Cardiac muscle cell (in vitro differentiated cells and primary cell): Measurements from ENCODE around the gene PRRX2. TPM values are rescaled to one million over a fixed set of nuclear protein-coding genes. Genes with fewer than 3 reads are reported as not detected.
A peak's percentile ranks its signal among the peaks of the same experiment; 100 is the strongest.

ENCODE experiments used
- DNase-seq, 2 donors: peaks; one replicate each; pipeline versions ENCODE4 v3.0.0 to v3.0.0-alpha.2; 2010 to 2017; ENCODE audit warnings: low read depth in 1 of 2, low spot score in 1 of 2
- H3K27ac ChIP-seq: fragments of 200-600 bp; sonication (generic); 2 replicates; pipeline ENCODE4 v1.5.1; 2016
- H3K27me3 ChIP-seq: fragments of 200-600 bp; sonication (generic); 2 replicates; pipeline ENCODE4 v1.6.0; 2016; ENCODE audit warnings: control low read depth
- H3K36me3 ChIP-seq: fragments of 200-600 bp; sonication (generic); 2 replicates; pipeline ENCODE4 v1.5.1; 2016; ENCODE audit warnings: control low read depth
- H3K4me1 ChIP-seq: fragments of 200-600 bp; sonication (generic); 2 replicates; pipeline ENCODE4 v1.8.1; 2017; ENCODE audit warnings: low read depth, mild to moderate bottlenecking, mixed run types
- H3K4me3 ChIP-seq: fragments of 200-600 bp; sonication (generic); 2 replicates; pipeline ENCODE4 v1.5.1; 2016; ENCODE audit warnings: mild to moderate bottlenecking
- H3K9me3 ChIP-seq: fragments of 200-600 bp; sonication (generic); 2 replicates; pipeline ENCODE4 v1.5.1; 2017; ENCODE audit warnings: low read depth, mild to moderate bottlenecking, control low read depth
- CTCF ChIP-seq: IDR thresholded peaks from 2 replicates; pipeline ENCODE4 v1.5.1; 2012; ENCODE audit warnings: low read depth, mild to moderate bottlenecking, low read length
- polyA plus RNA-seq: library from polyadenylated mRNA; unstranded; fragments of >200 nt; fragmentation: Nextera tagmentation; extraction: Ambion mirVana; gene quantifications from 2 replicates; pipeline ENCODE4 v1.2.1, GENCODE V29; 2016
- total RNA-seq: library from RNA; depleted of rRNA; stranded (reverse); fragments of >200 nt; gene quantifications from 2 replicates; pipeline ENCODE4 v1.2.3, GENCODE V29; 2016

PRRX2 gene
- total and polyA plus RNA-seq, 2 experiments from 2014 or later: 3.0 to 10.2 TPM

- no peak for DNase-seq
- H3K27ac ChIP-seq: no peak overlapping the region
- no peak for TF ChIP-seq CTCF
- H3K4me3 ChIP-seq: no peak overlapping the region
- no peaks in the 10 kb centered on the region for H3K9me3 ChIP-seq
- H3K4me1 ChIP-seq: no peaks in the 10 kb centered on the region
- no peaks in the 10 kb centered on the region for H3K27me3 ChIP-seq
- no peaks in the 10 kb centered on the region for H3K36me3 ChIP-seq
Measured at GRCh38 chr9:129733632-129733953, 68.1 kb downstream of the PRRX2 start.

- no peak overlapping the region for H3K4me3 ChIP-seq
- H3K27me3 ChIP-seq: no peaks in the 10 kb centered on the region
- DNase-seq: no peak
- no peak for TF ChIP-seq CTCF
- no peaks in the 10 kb centered on the region for H3K36me3 ChIP-seq
- H3K4me1 ChIP-seq: no peaks in the 10 kb centered on the region
- no peaks in the 10 kb centered on the region for H3K9me3 ChIP-seq
- no peak overlapping the region for H3K27ac ChIP-seq
Measured at GRCh38 chr9:129735546-129735945, 70.1 kb downstream of the PRRX2 start.

- no peak for TF ChIP-seq CTCF
- H3K27ac ChIP-seq: no peak overlapping the region
- no peaks in the 10 kb centered on the region for H3K27me3 ChIP-seq
- no peaks in the 10 kb centered on the region for H3K4me1 ChIP-seq
- no peaks in the 10 kb centered on the region for H3K36me3 ChIP-seq
- DNase-seq: no peak
- H3K9me3 ChIP-seq: no peaks in the 10 kb centered on the region
- no peak overlapping the region for H3K4me3 ChIP-seq
Measured at GRCh38 chr9:129736334-129736733, 70.9 kb downstream of the PRRX2 start.

GRCh38 chr9:129737479-129738274 is 72.2 kb downstream of the PRRX2 start:
- TF ChIP-seq CTCF: peak; percentile 92
- H3K4me1 ChIP-seq: no peaks in the 10 kb centered on the region
- no peaks in the 10 kb centered on the region for H3K27me3 ChIP-seq
- peak overlapping the region; percentile 40 for H3K4me3 ChIP-seq
- no peaks in the 10 kb centered on the region for H3K36me3 ChIP-seq
- H3K27ac ChIP-seq: no peak overlapping the region
- peak; percentile 82 to 92 for DNase-seq
- no peaks in the 10 kb centered on the region for H3K9me3 ChIP-seq

- H3K27ac ChIP-seq: no peak overlapping the region
- no peak for DNase-seq
- TF ChIP-seq CTCF: no peak
- no peak overlapping the region for H3K4me3 ChIP-seq
- no peaks in the 10 kb centered on the region for H3K36me3 ChIP-seq
- H3K9me3 ChIP-seq: no peaks in the 10 kb centered on the region
- H3K4me1 ChIP-seq: no peaks in the 10 kb centered on the region
- no peaks in the 10 kb centered on the region for H3K27me3 ChIP-seq
Measured at GRCh38 chr9:129739432-129739831, 74.0 kb downstream of the PRRX2 start.
